ENCODE results near the gene DDX56. TPM values are rescaled to one million over a fixed set of nuclear protein-coding genes. Genes with fewer than 3 reads are reported as not detected.

Gene DDX56
- 107 to 146 TPM (median 128 TPM) in 5 replicates for total RNA-seq (2022; extraction: Qiagen RNA extraction; ENCODE audit: low read depth)

DNA sequence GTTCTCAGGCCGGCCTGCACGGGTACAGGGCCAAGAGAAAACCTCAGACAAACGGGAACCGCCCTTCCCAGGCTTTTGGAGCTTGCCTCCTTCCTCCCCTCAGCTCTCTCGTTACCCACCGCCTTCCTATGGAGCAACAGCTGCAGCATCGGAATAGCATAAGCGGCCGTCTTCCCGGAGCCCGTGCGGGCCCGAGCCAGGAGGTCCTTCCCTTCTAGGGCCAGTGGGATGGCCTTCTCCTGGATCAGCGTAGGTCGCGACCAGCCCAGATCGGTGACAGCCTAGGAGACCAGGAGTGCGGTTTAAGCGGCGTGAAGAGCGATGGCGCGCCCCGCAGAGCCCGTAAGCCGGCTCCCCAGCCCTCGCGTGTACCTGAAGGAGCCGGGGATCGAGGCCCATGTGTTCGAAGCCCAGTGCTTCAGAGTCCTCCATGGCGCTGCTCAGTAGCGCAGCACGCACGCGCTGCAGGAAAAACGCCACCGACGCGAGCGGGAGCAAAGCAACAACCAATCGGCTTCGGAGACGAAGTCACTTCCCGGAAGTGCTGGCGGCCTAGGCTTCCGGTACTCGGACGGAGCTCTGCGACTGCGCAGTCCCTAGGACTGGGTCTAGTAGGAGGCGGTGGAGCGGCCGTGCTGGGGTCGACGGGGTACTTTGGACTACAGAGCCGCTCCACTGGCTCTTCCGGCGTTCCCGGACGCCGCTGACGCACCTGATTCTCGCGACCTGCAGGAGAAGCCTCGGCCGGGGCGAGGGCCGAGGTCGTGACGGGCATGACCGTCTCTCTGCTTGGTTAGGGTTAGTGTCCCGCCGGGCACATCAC lies at the start of gene DDX56:
Gene DDX56, minus strand, starts transcription at position 445 of the 823 bp plus-strand sequence. Its CDS starts 13 bp downstream, at position 432.

DNA sequence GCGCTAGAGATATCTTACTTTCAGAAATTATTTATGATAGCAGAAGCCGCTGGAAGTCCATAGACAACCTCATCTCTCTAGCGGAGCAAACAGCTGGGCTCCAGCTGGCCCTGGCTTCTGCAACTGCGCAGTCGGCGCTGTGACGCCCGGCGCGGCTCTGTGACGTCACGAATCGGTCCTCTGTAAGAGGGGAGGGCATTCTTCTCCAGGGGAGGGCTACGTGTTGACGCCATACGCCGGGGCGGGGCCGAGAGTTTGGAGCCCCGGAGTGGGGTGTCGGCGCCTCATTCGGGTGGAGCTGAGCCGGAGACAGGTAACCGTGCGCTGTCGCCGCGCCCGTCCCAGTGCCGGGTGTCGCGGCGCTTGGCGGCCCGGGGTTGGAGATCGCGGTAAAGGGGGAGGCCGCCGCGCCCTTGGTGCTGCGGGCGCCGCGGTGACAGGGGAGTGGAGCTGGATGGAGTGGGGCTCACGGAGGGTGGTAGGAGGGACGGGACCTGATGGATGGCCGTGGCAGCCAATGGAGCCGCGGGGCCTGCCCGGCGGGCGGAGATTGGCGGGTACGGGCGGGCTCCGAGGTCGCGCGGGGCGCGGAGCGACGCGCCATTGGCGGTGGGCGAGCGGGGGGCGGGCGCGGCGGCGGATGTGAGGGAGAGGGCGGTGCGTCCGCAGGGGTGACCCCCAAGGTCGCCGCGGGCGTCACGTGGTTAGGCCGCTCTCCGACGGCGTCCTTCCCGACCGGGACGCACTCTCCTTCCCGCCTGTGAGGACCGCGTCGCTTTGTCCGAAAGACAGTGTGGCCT lies 32.8 kb upstream of the DDX56 start, which contains the start of gene OGDH:
Gene OGDH, plus strand, starts transcription at position 287 of the 800 bp plus-strand sequence. CDS start 17,717 bp downstream, outside the sequence.

DNA sequence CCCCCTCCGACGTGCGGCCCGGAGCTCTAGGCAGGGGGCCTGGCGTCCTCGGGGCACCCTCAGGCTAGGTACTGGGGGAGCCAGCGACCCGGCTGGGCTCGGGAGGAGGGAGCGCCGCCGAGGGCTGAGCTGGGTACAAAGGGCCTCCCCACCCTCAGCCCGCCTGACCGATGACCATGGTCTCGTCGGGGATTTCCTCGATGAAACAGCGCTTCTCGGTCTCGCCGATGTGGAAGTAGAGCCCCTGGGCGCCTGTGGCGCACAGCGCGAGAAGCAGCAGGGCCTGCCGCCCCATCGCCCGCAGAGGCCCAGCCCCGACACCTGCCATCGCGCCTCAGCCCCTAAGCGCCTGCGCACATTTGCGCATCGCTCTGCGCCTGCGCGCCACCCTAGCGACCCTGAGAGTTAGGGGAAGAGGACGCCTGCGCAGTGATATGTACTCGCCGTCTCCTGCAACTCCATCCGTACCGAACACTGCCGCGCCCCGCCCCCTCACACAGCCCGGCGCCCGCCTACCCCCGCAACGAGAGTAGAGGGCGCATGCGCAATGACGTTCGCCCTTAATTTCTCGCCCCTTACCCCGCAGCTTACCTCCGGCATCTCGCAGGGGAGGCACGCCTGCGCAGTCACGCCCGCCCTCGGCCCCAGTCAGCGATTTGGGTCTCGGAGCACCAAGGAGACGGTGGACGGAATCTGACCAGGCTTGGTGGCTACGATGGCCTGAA lies 8.3 kb upstream of the DDX56 start, which contains the start of gene TMED4:
Gene TMED4, minus strand, starts transcription at position 353 of the 725 bp plus-strand sequence. Its CDS starts 25 bp downstream, at position 328.

GRCh38 chr7:44541028-44541869 lies 32.5 kb downstream of the DDX56 start, which contains the start of gene NPC1L1:
NPC1L1 (minus strand) TSS chr7:44541330; CDS start chr7:44541259, 71 bp downstream.

Other genes starting within 250 kb of the DDX56 start
- 0.11 to 0.57 TPM (median 0.15 TPM) in 5 replicates for gene CAMK2B, start 248.3 kb downstream of the DDX56 start, total RNA-seq (2022; extraction: Qiagen RNA extraction; ENCODE audit: low read depth)
- 47.2 to 61.9 TPM (median 56.4 TPM) in 5 replicates for gene NUDCD3, start 83.2 kb downstream of the DDX56 start, total RNA-seq (2022; extraction: Qiagen RNA extraction; ENCODE audit: low read depth)
- gene NPC1L1, start 32.6 kb downstream of the DDX56 start, total RNA-seq (2022; extraction: Qiagen RNA extraction; ENCODE audit: low read depth): 0.05 to 0.13 TPM (median 0.06 TPM) in 4 of 5 replicates, not detected in the other
- 45.9 to 54.0 TPM (median 49.7 TPM) in 5 replicates for gene TMED4, start 8.3 kb upstream of the DDX56 start, total RNA-seq (2022; extraction: Qiagen RNA extraction; ENCODE audit: low read depth)
- gene OGDH, start 32.7 kb upstream of the DDX56 start, total RNA-seq (2022; extraction: Qiagen RNA extraction; ENCODE audit: low read depth): 28.7 to 33.1 TPM (median 31.1 TPM) in 5 replicates
- gene ZMIZ2, start 174.9 kb upstream of the DDX56 start, total RNA-seq (2022; extraction: Qiagen RNA extraction; ENCODE audit: low read depth): 25.4 to 38.0 TPM (median 34.8 TPM) in 5 replicates
- gene PPIA, start 222.8 kb upstream of the DDX56 start, total RNA-seq (2022; extraction: Qiagen RNA extraction; ENCODE audit: low read depth): 4,920 to 6,264 TPM (median 5,217 TPM) in 5 replicates

All from A549 treated with CpdA at 1 μM for 4 hours (cell line).